Neural cell (in vitro differentiated cells): ENCODE measurements around the gene TRIOBP. TPM values are rescaled to one million over a fixed set of nuclear protein-coding genes. Genes with fewer than 3 reads are reported as not detected.

Experiments
- H2AFZ ChIP-seq: fragments of 200-600, 300-800 bp; sonication (generic), shearing (Covaris generic); 2 replicates; pipeline ENCODE4 v1.6.0; 2014; ENCODE audit warnings: low read depth, mild to moderate bottlenecking, antibody characterized with exemption, low read length, moderate library complexity
- H3F3A ChIP-seq: fragments of 200-600 bp; shearing (Covaris generic); 2 replicates; pipeline ENCODE4 v1.6.1; 2016; ENCODE audit warnings: mild to moderate bottlenecking, moderate library complexity, mixed read lengths, antibody characterized with exemption, low read length; ENCODE audit not compliant: insufficient read depth, poor library complexity, severe bottlenecking
- H3K27ac ChIP-seq: fragments of 200-600, 300-800 bp; sonication (generic), shearing (Covaris generic); 2 replicates; pipeline ENCODE4 v1.5.1; 2014; ENCODE audit warnings: mild to moderate bottlenecking, low read length, moderate library complexity
- H3K27me3 ChIP-seq: fragments of 300-800, 200-600 bp; sonication (generic), shearing (Covaris generic); 2 replicates; pipeline ENCODE4 v1.6.0; 2014; ENCODE audit warnings: mild to moderate bottlenecking, low read depth, low read length, moderate library complexity; ENCODE audit not compliant: insufficient read depth
- H3K36me3 ChIP-seq: fragments of 300-800, 200-600 bp; sonication (generic), shearing (Covaris generic); 2 replicates; pipeline ENCODE4 v1.5.1; 2014; ENCODE audit warnings: mild to moderate bottlenecking, antibody characterized with exemption, low read length, moderate library complexity; ENCODE audit not compliant: insufficient read depth
- H3K4me2 ChIP-seq: fragments of 300-800, 200-600 bp; sonication (generic), shearing (Covaris generic); 2 replicates; pipeline ENCODE4 v1.6.0; 2014; ENCODE audit warnings: mild to moderate bottlenecking, low read length
- H3K4me3 ChIP-seq: fragments of 300-800, 200-600 bp; sonication (generic), shearing (Covaris generic); 2 replicates; pipeline ENCODE4 v1.5.1; 2014; ENCODE audit warnings: mild to moderate bottlenecking, low read length, moderate library complexity
- H3K79me2 ChIP-seq: fragments of 200-600 bp; shearing (Covaris generic); replicated peaks from 2 replicates; pipeline ENCODE4 v1.6.0; 2014; ENCODE audit warnings: mild to moderate bottlenecking, low read length, moderate library complexity; ENCODE audit not compliant: insufficient read depth
- H3K9ac ChIP-seq: fragments of 300-800, 200-600 bp; sonication (generic), shearing (Covaris generic); 2 replicates; pipeline ENCODE4 v1.6.1; 2016; ENCODE audit warnings: mild to moderate bottlenecking, low read length, mixed read lengths
- H3K9me2 ChIP-seq: fragments of 200-600 bp; shearing (Covaris generic); 2 replicates; pipeline ENCODE4 v1.6.1; 2016; ENCODE audit warnings: mild to moderate bottlenecking, low read length, mixed read lengths; ENCODE audit not compliant: insufficient read depth
- H3K9me3 ChIP-seq: fragments of 200-600, 300-800 bp; sonication (generic), shearing (Covaris generic); 2 replicates; pipeline ENCODE4 v1.6.1; 2016; ENCODE audit warnings: mild to moderate bottlenecking, mixed run types, low read length, moderate library complexity, mixed read lengths
- H4K20me1 ChIP-seq: fragments of 200-600 bp; shearing (Covaris generic); 2 replicates; pipeline ENCODE4 v1.6.1; 2016; ENCODE audit warnings: mild to moderate bottlenecking, mixed run types; ENCODE audit not compliant: insufficient read depth
- CTCF ChIP-seq: fragments of 450-650 bp; IDR thresholded peaks from 2 replicates; pipeline ENCODE4 v1.5.1; 2014; ENCODE audit warnings: antibody characterized with exemption, mild to moderate bottlenecking, moderate library complexity; ENCODE audit not compliant: poor library complexity, severe bottlenecking
- EP300 ChIP-seq: fragments of 450-650 bp; conservative IDR thresholded peaks from 2 replicates; pipeline ENCODE4 v1.6.1; 2014; ENCODE audit warnings: antibody characterized with exemption, mild to moderate bottlenecking, moderate library complexity; ENCODE audit not compliant: poor library complexity, severe bottlenecking
- EZH2 ChIP-seq: fragments of 200-600, 300-800 bp; shearing (Covaris generic), sonication (generic); IDR thresholded peaks from 2 replicates; pipeline ENCODE4 v1.6.1; 2014; ENCODE audit warnings: antibody characterized with exemption, low read length, borderline replicate concordance, mild to moderate bottlenecking; ENCODE audit not compliant: insufficient read depth, poor library complexity, severe bottlenecking
- MXI1 ChIP-seq: fragments of 450-650 bp; conservative IDR thresholded peaks from 2 replicates; pipeline ENCODE4 v1.6.1; 2014; ENCODE audit warnings: antibody characterized with exemption, mild to moderate bottlenecking; ENCODE audit not compliant: poor library complexity, severe bottlenecking
- POLR2AphosphoS5 ChIP-seq: IDR thresholded peaks from 2 replicates; pipeline ENCODE4 v1.6.1; 2012
- RAD21 ChIP-seq: fragments of 450-650 bp; conservative IDR thresholded peaks from 2 replicates; pipeline ENCODE4 v1.6.1; 2014; ENCODE audit warnings: antibody characterized with exemption, mild to moderate bottlenecking, moderate library complexity
- REST ChIP-seq: IDR thresholded peaks from 2 replicates; pipeline ENCODE4 v1.6.1; 2012; ENCODE audit warnings: borderline replicate concordance
- SMC3 ChIP-seq: fragments of 450-650 bp; conservative IDR thresholded peaks from 2 replicates; pipeline ENCODE4 v1.6.1; 2014; ENCODE audit warnings: antibody characterized with exemption, mild to moderate bottlenecking, moderate library complexity; ENCODE audit not compliant: poor library complexity
- TAF1 ChIP-seq: IDR thresholded peaks from 2 replicates; pipeline ENCODE4 v1.6.1; 2012; ENCODE audit warnings: low read depth
- polyA plus RNA-seq: library from polyadenylated mRNA; depleted of rRNA; stranded (reverse); fragments of >200 nt; gene quantifications from 2 replicates; pipeline ENCODE4 v1.2.3, GENCODE V29; 2014

The TRIOBP gene
- polyA plus RNA-seq, 1 donor from 2014 or later, result 16.2 TPM

GRCh38 chr22:37749226-37749625 lies 52.4 kb downstream of the TRIOBP start:
- Histone ChIP-seq H2AFZ (no peak overlapping the region), H3K36me3 (no peaks in the 10 kb centered on the region), H3K4me2 (no peak overlapping the region), H3K79me2 (no peaks in the 10 kb centered on the region), H3K9ac (no peak overlapping the region), H3F3A (no peaks in the 10 kb centered on the region), H4K20me1 (no peaks in the 10 kb centered on the region), H3K9me3 (no peaks in the 10 kb centered on the region), H3K27ac (no peak overlapping the region), H3K4me3 (no peak overlapping the region), H3K27me3 (no peaks in the 10 kb centered on the region), H3K9me2 (no peaks in the 10 kb centered on the region)
- no peak for TF ChIP-seq REST
- no peak for TF ChIP-seq POLR2AphosphoS5
- TF ChIP-seq EZH2, result no peak
- no peak for TF ChIP-seq CTCF
- TF ChIP-seq SMC3, result no peak
- TF ChIP-seq TAF1, result no peak
- no peak for TF ChIP-seq MXI1
- no peak for TF ChIP-seq EP300
- TF ChIP-seq RAD21, result no peak

GRCh38 chr22:37749831-37750595 lies 53.2 kb downstream of the TRIOBP start:
- H3K79me2 ChIP-seq, result no peaks in the 10 kb centered on the region
- no peak overlapping the region for H3K27ac ChIP-seq
- no peaks in the 10 kb centered on the region for H4K20me1 ChIP-seq

More at GRCh38 chr22:37749831-37750595, 53.2 kb downstream of the TRIOBP start:
- Histone ChIP-seq H3K4me2 (no peak overlapping the region), H3K9me3 (no peaks in the 10 kb centered on the region), H2AFZ (no peak overlapping the region), H3K9ac (no peak overlapping the region), H3K4me3 (no peak overlapping the region), H3K36me3 (no peaks in the 10 kb centered on the region), H3K27me3 (no peaks in the 10 kb centered on the region), H3K9me2 (no peaks in the 10 kb centered on the region), H3F3A (no peaks in the 10 kb centered on the region)
- no peak for TF ChIP-seq POLR2AphosphoS5
- no peak for TF ChIP-seq CTCF
- TF ChIP-seq REST, result no peak
- TF ChIP-seq EP300, result no peak
- no peak for TF ChIP-seq SMC3
- no peak for TF ChIP-seq TAF1
- no peak for TF ChIP-seq EZH2
- no peak for TF ChIP-seq RAD21
- TF ChIP-seq MXI1, result no peak
